Astrocyte (in vitro differentiated cells and primary cell): ENCODE measurements around the gene CDRT15L2. TPM values are rescaled to one million over a fixed set of nuclear protein-coding genes. Genes with fewer than 3 reads are reported as not detected.
"Not testable (repeated sequence)": the region's sequence is repeated elsewhere in the genome, so short reads cannot be mapped to it uniquely, and the experiment has no call there.

ENCODE experiments used
- DNase-seq: peaks from one replicate; pipeline ENCODE4 v3.0.0-alpha.2; 2010; ENCODE audit warnings: low read depth
- FAIRE-seq: peaks from 2 replicates; lab custom pipeline; 2011; peaks lifted over from hg19 to GRCh38; lab: Jason Lieb, UNC
- H2AFZ ChIP-seq: 2 replicates; pipeline ENCODE4 v1.6.0; 2012; ENCODE audit warnings: low read depth, low read length, inconsistent platforms
- H3K27ac ChIP-seq: 2 replicates; pipeline ENCODE4 v1.5.1; 2011; ENCODE audit warnings: low read depth, low read length, inconsistent platforms
- H3K27me3 ChIP-seq: 2 replicates; pipeline ENCODE4 v1.6.0; 2011; ENCODE audit warnings: low read length, inconsistent platforms; ENCODE audit not compliant: insufficient read depth
- H3K36me3 ChIP-seq: 2 replicates; pipeline ENCODE4 v1.5.1; 2011; ENCODE audit warnings: low read length, inconsistent platforms; ENCODE audit not compliant: insufficient read depth
- H3K4me1 ChIP-seq: 2 replicates; pipeline ENCODE4 v1.5.1; 2011; ENCODE audit warnings: low read length, inconsistent platforms; ENCODE audit not compliant: insufficient read depth
- H3K4me2 ChIP-seq: 2 replicates; pipeline ENCODE4 v1.6.0; 2012; ENCODE audit warnings: low read length, inconsistent platforms
- H3K4me3 ChIP-seq: 2 replicates; pipeline ENCODE4 v1.5.1; 2011; ENCODE audit warnings: low read depth, mild to moderate bottlenecking, low read length, inconsistent platforms; ENCODE audit not compliant: insufficient read depth
- H3K79me2 ChIP-seq: 2 replicates; pipeline ENCODE4 v1.6.0; 2012; ENCODE audit warnings: mild to moderate bottlenecking, low read length, inconsistent platforms; ENCODE audit not compliant: insufficient read depth
- H3K9ac ChIP-seq: 2 replicates; pipeline ENCODE4 v1.6.0; 2012; ENCODE audit warnings: mild to moderate bottlenecking, low read length, inconsistent platforms
- H3K9me3 ChIP-seq: 2 replicates; pipeline ENCODE4 v1.5.1; 2012; ENCODE audit warnings: low read depth, mild to moderate bottlenecking, low read length, inconsistent platforms; ENCODE audit not compliant: insufficient read depth
- H4K20me1 ChIP-seq: 2 replicates; pipeline ENCODE4 v1.6.0; 2012; ENCODE audit warnings: low read length, inconsistent platforms; ENCODE audit not compliant: insufficient read depth
- H3K27ac Mint-ChIP-seq: one replicate; pipeline ENCODE4 v1.8.0; 2021; ENCODE audit warnings: mild to moderate bottlenecking, mixed read lengths; ENCODE audit not compliant: unreplicated experiment
- H3K27me3 Mint-ChIP-seq: one replicate; pipeline ENCODE4 v1.8.0; 2021; ENCODE audit warnings: low read depth, mixed read lengths; ENCODE audit not compliant: unreplicated experiment
- H3K36me3 Mint-ChIP-seq: one replicate; pipeline ENCODE4 v1.8.0; 2021; ENCODE audit warnings: low read depth, mixed read lengths; ENCODE audit not compliant: unreplicated experiment
- H3K4me1 Mint-ChIP-seq: one replicate; pipeline ENCODE4 v1.8.0; 2021; ENCODE audit warnings: low read depth, mixed read lengths; ENCODE audit not compliant: unreplicated experiment
- H3K4me3 Mint-ChIP-seq: one replicate; pipeline ENCODE4 v1.8.0; 2021; ENCODE audit warnings: mild to moderate bottlenecking, moderate library complexity, mixed read lengths; ENCODE audit not compliant: unreplicated experiment
- H3K9me3 Mint-ChIP-seq: one replicate; pipeline ENCODE4 v1.8.0; 2021; ENCODE audit warnings: mild to moderate bottlenecking, mixed read lengths; ENCODE audit not compliant: unreplicated experiment
- EZH2 ChIP-seq: IDR thresholded peaks from 2 replicates; pipeline ENCODE4 v1.6.1; 2012; ENCODE audit warnings: mild to moderate bottlenecking, low read length, inconsistent platforms; ENCODE audit not compliant: insufficient read depth
- total RNA-seq: library from RNA; stranded (reverse); gene quantifications from 2 replicates; pipeline ENCODE4 v1.2.1, GENCODE V29; 2021
- TF ChIP-seq, protein P1 (sequence below): IDR thresholded peaks from 2 replicates; pipeline ENCODE4 v1.5.1; 2011; ENCODE audit warnings: low read depth, mild to moderate bottlenecking, inconsistent platforms, low read length, moderate library complexity; ENCODE audit not compliant: insufficient read depth

CDRT15L2 gene
- total RNA-seq, 1 donor from 2014 or later = not detected

DNA sequence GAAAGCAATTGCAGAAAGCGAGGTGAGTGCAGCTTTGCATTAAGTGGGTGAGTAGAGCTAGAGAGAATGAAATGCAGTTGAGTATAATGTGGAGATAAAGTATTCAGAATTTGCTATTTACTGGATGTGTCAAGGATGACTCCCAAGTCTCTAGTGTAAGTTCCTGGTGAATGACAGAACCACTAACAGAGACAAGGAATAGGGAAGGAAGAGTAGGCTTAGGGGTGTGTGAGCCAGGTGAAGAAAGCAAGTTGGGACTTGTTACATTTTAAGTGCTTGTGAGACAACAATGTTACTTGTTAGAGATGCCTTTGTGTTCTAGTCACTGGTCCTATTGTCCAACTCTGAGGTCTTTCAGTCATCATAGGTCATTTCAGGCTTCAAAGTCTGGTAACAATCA lies 26.0 kb downstream of the CDRT15L2 start:
- H2AFZ ChIP-seq, H3K27ac ChIP-seq, H4K20me1 ChIP-seq, H3K36me3 ChIP-seq, H3K27me3 ChIP-seq, H3K4me3 Mint-ChIP-seq, H3K27ac Mint-ChIP-seq, H3K36me3 Mint-ChIP-seq, H3K9ac ChIP-seq, H3K9me3 ChIP-seq, FAIRE-seq, H3K4me2 ChIP-seq, H3K4me1 ChIP-seq, H3K79me2 ChIP-seq, H3K9me3 Mint-ChIP-seq, H3K4me1 Mint-ChIP-seq, DNase-seq, H3K4me3 ChIP-seq, H3K27me3 Mint-ChIP-seq: not testable (repeated sequence)

DNA sequence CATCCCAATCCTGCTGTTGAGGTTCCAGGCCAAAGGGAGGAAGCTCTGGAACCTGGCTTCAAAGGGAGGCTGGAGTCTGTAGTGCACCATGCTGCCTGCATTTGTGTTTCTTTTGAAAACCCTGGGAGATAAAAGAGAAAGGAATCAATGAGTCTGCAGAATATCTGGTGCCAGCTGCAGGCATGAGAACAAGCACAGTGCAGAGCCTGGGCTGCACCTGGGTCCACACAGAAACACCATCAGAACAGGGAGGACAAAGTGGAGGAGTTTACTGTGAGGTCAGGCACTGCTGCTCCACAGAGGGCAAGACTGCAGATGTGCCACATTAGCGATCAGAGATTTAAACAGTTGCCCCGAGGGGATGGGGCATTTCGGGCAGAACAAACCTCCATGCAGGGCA lies 30.0 kb downstream of the CDRT15L2 start:
- not testable (repeated sequence) for H3K36me3 Mint-ChIP-seq, H3K27ac ChIP-seq, H3K4me3 ChIP-seq, H3K36me3 ChIP-seq, H3K27ac Mint-ChIP-seq, H3K79me2 ChIP-seq, H3K27me3 ChIP-seq, H3K4me2 ChIP-seq, DNase-seq, H3K9me3 Mint-ChIP-seq, H3K4me1 Mint-ChIP-seq, H2AFZ ChIP-seq, H3K27me3 Mint-ChIP-seq, H3K9ac ChIP-seq, H3K4me3 Mint-ChIP-seq, H4K20me1 ChIP-seq, H3K9me3 ChIP-seq, FAIRE-seq, H3K4me1 ChIP-seq

DNA sequence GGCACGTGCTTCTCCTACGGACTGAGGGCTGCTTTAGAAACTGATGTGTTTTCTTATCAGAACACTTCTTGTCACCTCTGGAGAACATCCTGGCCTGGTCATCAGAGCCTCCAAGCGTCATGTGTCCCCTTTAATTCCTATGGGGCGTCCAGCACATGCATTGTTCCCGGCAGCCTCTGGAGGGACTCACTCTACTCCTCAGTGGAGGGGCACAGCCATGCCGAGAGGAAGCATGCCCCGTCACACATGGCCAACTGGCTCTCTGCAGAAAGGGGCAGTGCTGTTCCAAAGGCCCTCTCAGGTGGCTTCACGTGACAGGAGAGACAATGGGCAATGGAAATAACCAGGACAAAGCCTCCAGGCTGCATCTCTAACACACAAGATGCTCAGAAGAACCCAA lies 31.8 kb downstream of the CDRT15L2 start:
- H3K27me3 Mint-ChIP-seq = peaks cover 11% of the 10 kb centered on the region
- Histone ChIP-seq H3K27ac (no peak overlapping the region), H3K36me3 (no peaks in the 10 kb centered on the region), H3K4me1 (no peaks in the 10 kb centered on the region), H3K4me3 (no peak overlapping the region), H4K20me1 (no peaks in the 10 kb centered on the region), H3K9ac (no peak overlapping the region), H3K4me2 (no peak overlapping the region), H3K79me2 (no peaks in the 10 kb centered on the region), H3K9me3 (no peaks in the 10 kb centered on the region), H3K27me3 (no peaks in the 10 kb centered on the region), H2AFZ (no peak overlapping the region)
- DNase-seq (no peak), FAIRE-seq (no peak)
- no peak for TF ChIP-seq EZH2
- TF ChIP-seq, protein P1, sequence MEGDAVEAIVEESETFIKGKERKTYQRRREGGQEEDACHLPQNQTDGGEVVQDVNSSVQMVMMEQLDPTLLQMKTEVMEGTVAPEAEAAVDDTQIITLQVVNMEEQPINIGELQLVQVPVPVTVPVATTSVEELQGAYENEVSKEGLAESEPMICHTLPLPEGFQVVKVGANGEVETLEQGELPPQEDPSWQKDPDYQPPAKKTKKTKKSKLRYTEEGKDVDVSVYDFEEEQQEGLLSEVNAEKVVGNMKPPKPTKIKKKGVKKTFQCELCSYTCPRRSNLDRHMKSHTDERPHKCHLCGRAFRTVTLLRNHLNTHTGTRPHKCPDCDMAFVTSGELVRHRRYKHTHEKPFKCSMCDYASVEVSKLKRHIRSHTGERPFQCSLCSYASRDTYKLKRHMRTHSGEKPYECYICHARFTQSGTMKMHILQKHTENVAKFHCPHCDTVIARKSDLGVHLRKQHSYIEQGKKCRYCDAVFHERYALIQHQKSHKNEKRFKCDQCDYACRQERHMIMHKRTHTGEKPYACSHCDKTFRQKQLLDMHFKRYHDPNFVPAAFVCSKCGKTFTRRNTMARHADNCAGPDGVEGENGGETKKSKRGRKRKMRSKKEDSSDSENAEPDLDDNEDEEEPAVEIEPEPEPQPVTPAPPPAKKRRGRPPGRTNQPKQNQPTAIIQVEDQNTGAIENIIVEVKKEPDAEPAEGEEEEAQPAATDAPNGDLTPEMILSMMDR = no peak
- no peaks in the 10 kb centered on the region for H3K4me1 Mint-ChIP-seq
- H3K4me3 Mint-ChIP-seq = no peak overlapping the region
- no peak overlapping the region for H3K27ac Mint-ChIP-seq
- no peaks in the 10 kb centered on the region for H3K9me3 Mint-ChIP-seq
- H3K36me3 Mint-ChIP-seq = no peaks in the 10 kb centered on the region

DNA sequence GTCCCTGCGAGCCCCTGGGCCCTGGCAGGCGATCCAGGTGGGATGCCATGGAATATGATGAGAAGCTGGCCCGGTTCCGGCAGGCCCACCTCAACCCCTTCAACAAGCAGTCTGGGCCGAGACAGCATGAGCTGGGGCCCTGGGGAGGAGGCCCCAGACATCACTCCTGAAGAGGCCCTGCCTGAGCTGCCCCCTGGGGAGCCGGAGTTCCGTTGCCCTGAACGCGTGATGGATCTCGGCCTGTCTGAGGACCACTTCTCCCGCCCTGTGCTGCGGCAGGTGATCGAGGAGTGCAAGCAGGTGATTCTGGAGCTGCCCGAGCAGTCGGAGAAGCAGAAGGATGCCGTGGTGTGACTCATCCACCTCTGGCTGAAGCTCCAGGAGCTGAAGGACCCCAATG lies 33.1 kb downstream of the CDRT15L2 start:
- Histone ChIP-seq H4K20me1 (no peaks in the 10 kb centered on the region), H3K27me3 (no peaks in the 10 kb centered on the region), H3K4me1 (no peaks in the 10 kb centered on the region), H3K4me3 (no peak overlapping the region), H3K36me3 (no peaks in the 10 kb centered on the region), H2AFZ (no peak overlapping the region), H3K27ac (no peak overlapping the region), H3K79me2 (no peaks in the 10 kb centered on the region), H3K9ac (no peak overlapping the region), H3K4me2 (no peak overlapping the region), H3K9me3 (no peaks in the 10 kb centered on the region)
- TF ChIP-seq, protein P1 = no peak
- no peak for TF ChIP-seq EZH2
- H3K27me3 Mint-ChIP-seq = peaks cover 11% of the 10 kb centered on the region
- no peak overlapping the region for H3K27ac Mint-ChIP-seq
- no peaks in the 10 kb centered on the region for H3K9me3 Mint-ChIP-seq
- H3K4me3 Mint-ChIP-seq = no peak overlapping the region
- no peak for DNase-seq
- no peak for FAIRE-seq
- H3K36me3 Mint-ChIP-seq = no peaks in the 10 kb centered on the region
- no peaks in the 10 kb centered on the region for H3K4me1 Mint-ChIP-seq
